ENCODE results near the gene LRGUK.
"Not testable (repeated sequence)": the region's sequence is repeated elsewhere in the genome, so short reads cannot be mapped to it uniquely, and the experiment has no call there.

Gene LRGUK

GRCh38 chr7:134126966-134127848 is at the start of gene LRGUK:
Gene LRGUK, plus strand, starts transcription at chr7:134127340. Its CDS starts 28 bp downstream, at chr7:134127368.
- no peak for TF ChIP-seq CTCF (conservative IDR thresholded peaks at IDR 0.05)
- no peak within 1 kb of the TSS for H3K27ac ChIP-seq

GRCh38 chr7:134077560-134077959 is 49.6 kb upstream of the LRGUK start:
- H3K27ac ChIP-seq = not testable (repeated sequence)

- TF ChIP-seq CTCF (conservative IDR thresholded peaks at IDR 0.05) = no peak
- peak overlapping the region; percentile 37 for H3K27ac ChIP-seq
These were observed 48.1 kb upstream of the LRGUK start for GRCh38 chr7:134078991-134079390.

- TF ChIP-seq CTCF (conservative IDR thresholded peaks at IDR 0.05) = no peak
- no peak overlapping the region for H3K27ac ChIP-seq
These were observed 45.4 kb upstream of the LRGUK start for GRCh38 chr7:134081695-134082094.

GRCh38 chr7:134083766-134084487 is 43.2 kb upstream of the LRGUK start:
- H3K27ac ChIP-seq = no peak overlapping the region
- no peak for TF ChIP-seq CTCF (conservative IDR thresholded peaks at IDR 0.05)

GRCh38 chr7:134084488-134085144 is 42.5 kb upstream of the LRGUK start:
- no peak for TF ChIP-seq CTCF (conservative IDR thresholded peaks at IDR 0.05)
- no peak overlapping the region for H3K27ac ChIP-seq

- TF ChIP-seq CTCF (conservative IDR thresholded peaks at IDR 0.05) = no peak
These were observed 41.8 kb upstream of the LRGUK start for GRCh38 chr7:134085311-134085710.

More at GRCh38 chr7:134085311-134085710, 41.8 kb upstream of the LRGUK start:
- no peak overlapping the region for H3K27ac ChIP-seq
